Astrocyte (in vitro differentiated cells and primary cell): ENCODE measurements around the gene C3orf62. TPM values are rescaled to one million over a fixed set of nuclear protein-coding genes. Genes with fewer than 3 reads are reported as not detected.

Source experiments
- DNase-seq: peaks from one replicate; pipeline ENCODE4 v3.0.0-alpha.2; 2010; ENCODE audit warnings: low read depth
- FAIRE-seq: peaks from 2 replicates; lab custom pipeline; 2011; peaks lifted over from hg19 to GRCh38; lab: Jason Lieb, UNC
- H2AFZ ChIP-seq: 2 replicates; pipeline ENCODE4 v1.6.0; 2012; ENCODE audit warnings: low read depth, low read length, inconsistent platforms
- H3K27ac ChIP-seq: 2 replicates; pipeline ENCODE4 v1.5.1; 2011; ENCODE audit warnings: low read depth, low read length, inconsistent platforms
- H3K27me3 ChIP-seq: 2 replicates; pipeline ENCODE4 v1.6.0; 2011; ENCODE audit warnings: low read length, inconsistent platforms; ENCODE audit not compliant: insufficient read depth
- H3K36me3 ChIP-seq: 2 replicates; pipeline ENCODE4 v1.5.1; 2011; ENCODE audit warnings: low read length, inconsistent platforms; ENCODE audit not compliant: insufficient read depth
- H3K4me1 ChIP-seq: 2 replicates; pipeline ENCODE4 v1.5.1; 2011; ENCODE audit warnings: low read length, inconsistent platforms; ENCODE audit not compliant: insufficient read depth
- H3K4me2 ChIP-seq: 2 replicates; pipeline ENCODE4 v1.6.0; 2012; ENCODE audit warnings: low read length, inconsistent platforms
- H3K4me3 ChIP-seq: 2 replicates; pipeline ENCODE4 v1.5.1; 2011; ENCODE audit warnings: low read depth, mild to moderate bottlenecking, low read length, inconsistent platforms; ENCODE audit not compliant: insufficient read depth
- H3K79me2 ChIP-seq: 2 replicates; pipeline ENCODE4 v1.6.0; 2012; ENCODE audit warnings: mild to moderate bottlenecking, low read length, inconsistent platforms; ENCODE audit not compliant: insufficient read depth
- H3K9ac ChIP-seq: 2 replicates; pipeline ENCODE4 v1.6.0; 2012; ENCODE audit warnings: mild to moderate bottlenecking, low read length, inconsistent platforms
- H3K9me3 ChIP-seq: 2 replicates; pipeline ENCODE4 v1.5.1; 2012; ENCODE audit warnings: low read depth, mild to moderate bottlenecking, low read length, inconsistent platforms; ENCODE audit not compliant: insufficient read depth
- H4K20me1 ChIP-seq: 2 replicates; pipeline ENCODE4 v1.6.0; 2012; ENCODE audit warnings: low read length, inconsistent platforms; ENCODE audit not compliant: insufficient read depth
- H3K27ac Mint-ChIP-seq: one replicate; pipeline ENCODE4 v1.8.0; 2021; ENCODE audit warnings: mild to moderate bottlenecking, mixed read lengths; ENCODE audit not compliant: unreplicated experiment
- H3K27me3 Mint-ChIP-seq: one replicate; pipeline ENCODE4 v1.8.0; 2021; ENCODE audit warnings: low read depth, mixed read lengths; ENCODE audit not compliant: unreplicated experiment
- H3K36me3 Mint-ChIP-seq: one replicate; pipeline ENCODE4 v1.8.0; 2021; ENCODE audit warnings: low read depth, mixed read lengths; ENCODE audit not compliant: unreplicated experiment
- H3K4me1 Mint-ChIP-seq: one replicate; pipeline ENCODE4 v1.8.0; 2021; ENCODE audit warnings: low read depth, mixed read lengths; ENCODE audit not compliant: unreplicated experiment
- H3K4me3 Mint-ChIP-seq: one replicate; pipeline ENCODE4 v1.8.0; 2021; ENCODE audit warnings: mild to moderate bottlenecking, moderate library complexity, mixed read lengths; ENCODE audit not compliant: unreplicated experiment
- H3K9me3 Mint-ChIP-seq: one replicate; pipeline ENCODE4 v1.8.0; 2021; ENCODE audit warnings: mild to moderate bottlenecking, mixed read lengths; ENCODE audit not compliant: unreplicated experiment
- CTCF ChIP-seq: IDR thresholded peaks from 2 replicates; pipeline ENCODE4 v1.5.1; 2011; ENCODE audit warnings: low read depth, mild to moderate bottlenecking, inconsistent platforms, low read length, moderate library complexity; ENCODE audit not compliant: insufficient read depth
- EZH2 ChIP-seq: IDR thresholded peaks from 2 replicates; pipeline ENCODE4 v1.6.1; 2012; ENCODE audit warnings: mild to moderate bottlenecking, low read length, inconsistent platforms; ENCODE audit not compliant: insufficient read depth
- total RNA-seq: library from RNA; stranded (reverse); gene quantifications from 2 replicates; pipeline ENCODE4 v1.2.1, GENCODE V29; 2021

C3orf62 gene
- total RNA-seq, 1 donor from 2014 or later: 4.8 TPM

DNA sequence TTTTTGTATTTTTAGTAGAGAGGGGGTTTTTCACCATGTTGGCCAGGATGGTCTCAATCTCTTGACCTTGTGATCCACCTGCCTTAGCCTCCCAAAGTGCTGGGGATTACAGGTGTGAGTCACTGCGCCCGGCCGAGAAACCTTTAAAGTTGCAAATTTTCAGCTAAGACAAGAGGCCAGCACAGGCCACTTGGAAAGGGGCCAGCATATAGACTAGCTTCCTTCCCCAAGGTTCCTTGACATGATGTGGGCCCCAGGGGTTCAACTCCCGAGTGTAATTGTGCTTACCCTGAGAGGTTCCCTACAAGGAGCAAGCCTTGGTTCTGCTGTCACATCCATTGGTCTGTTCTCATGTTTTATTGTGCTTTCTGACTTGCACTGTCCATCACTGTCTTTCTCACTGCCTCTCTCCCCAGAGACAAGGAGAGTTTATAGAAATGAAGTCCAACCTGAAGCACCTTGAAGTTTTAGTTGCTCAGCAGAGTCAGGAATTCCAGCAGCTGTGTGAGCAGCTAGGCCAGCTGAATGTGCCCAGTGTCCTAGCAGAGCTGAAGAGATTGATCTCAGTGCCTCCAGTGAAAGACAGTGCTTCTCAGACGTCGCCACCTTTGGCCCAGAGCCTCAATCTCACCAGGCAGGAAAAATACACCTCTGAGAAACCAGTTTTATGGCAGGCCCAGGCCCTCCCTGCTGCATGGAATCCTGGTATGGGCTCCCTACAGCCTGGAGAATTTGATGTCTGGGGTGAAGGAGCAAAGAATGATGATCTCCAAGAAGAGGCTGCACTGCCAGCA lies 21.1 kb downstream of the C3orf62 start:
- Mint-ChIP-seq H3K9me3 (peaks cover 2% of the 10 kb centered on the region), H3K27ac (no peak overlapping the region), H3K4me3 (no peak overlapping the region), H3K36me3 (no peaks in the 10 kb centered on the region), H3K4me1 (peaks cover 5% of the 10 kb centered on the region), H3K27me3 (peaks cover 3% of the 10 kb centered on the region)
- TF ChIP-seq CTCF (no peak), EZH2 (no peak)
- Histone ChIP-seq H3K9me3 (no peaks in the 10 kb centered on the region), H2AFZ (no peak overlapping the region), H3K27ac (no peak overlapping the region), H3K9ac (no peak overlapping the region), H3K36me3 (no peaks in the 10 kb centered on the region), H3K4me1 (no peaks in the 10 kb centered on the region), H4K20me1 (no peaks in the 10 kb centered on the region), H3K79me2 (no peaks in the 10 kb centered on the region), H3K4me2 (no peak overlapping the region), H3K27me3 (no peaks in the 10 kb centered on the region), H3K4me3 (no peak overlapping the region)
- FAIRE-seq: no peak
- no peak for DNase-seq

- H3K9ac ChIP-seq: no peak overlapping the region
- no peak for TF ChIP-seq CTCF
- no peak for TF ChIP-seq EZH2
- no peak overlapping the region for H2AFZ ChIP-seq
- DNase-seq (no peak), FAIRE-seq (no peak)
- Mint-ChIP-seq H3K4me3 (no peak overlapping the region), H3K27me3 (peaks cover 7% of the 10 kb centered on the region), H3K27ac (no peak overlapping the region), H3K9me3 (peaks cover 2% of the 10 kb centered on the region), H3K36me3 (no peaks in the 10 kb centered on the region), H3K4me1 (peaks cover 5% of the 10 kb centered on the region)
- no peak overlapping the region for H3K4me3 ChIP-seq
- no peaks in the 10 kb centered on the region for H3K27me3 ChIP-seq
- H3K4me2 ChIP-seq: no peak overlapping the region
- H4K20me1 ChIP-seq: no peaks in the 10 kb centered on the region
- no peaks in the 10 kb centered on the region for H3K4me1 ChIP-seq
- no peaks in the 10 kb centered on the region for H3K79me2 ChIP-seq
- no peaks in the 10 kb centered on the region for H3K36me3 ChIP-seq
- H3K27ac ChIP-seq: no peak overlapping the region
- H3K9me3 ChIP-seq: no peaks in the 10 kb centered on the region
Observed at GRCh38 chr3:49255112-49255511, 21.9 kb downstream of the C3orf62 start.

DNA sequence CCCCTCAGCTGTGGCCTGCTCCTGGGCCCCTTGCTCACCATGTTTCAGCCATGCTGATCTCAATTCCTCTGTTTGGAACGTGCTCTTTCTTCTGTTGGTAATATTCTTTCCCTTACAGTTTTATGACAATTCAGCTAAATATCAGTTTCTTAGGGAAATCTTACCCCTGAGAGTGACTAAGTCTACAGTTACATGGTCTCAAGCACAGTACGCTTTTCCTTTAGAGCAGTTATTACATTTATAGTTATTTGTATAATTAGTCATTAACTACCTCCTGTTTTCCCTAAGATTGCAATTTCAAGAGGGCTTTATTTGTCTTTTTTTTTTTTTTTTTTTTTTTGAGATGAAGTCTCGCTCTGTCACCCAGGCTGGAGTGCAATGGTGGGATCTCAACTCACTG lies 23.5 kb downstream of the C3orf62 start:
- FAIRE-seq: no peak
- no peaks in the 10 kb centered on the region for H4K20me1 ChIP-seq
- H2AFZ ChIP-seq: no peak overlapping the region
- no peak for DNase-seq
- peaks cover 2% of the 10 kb centered on the region for H3K9me3 Mint-ChIP-seq
- H3K27ac Mint-ChIP-seq: no peak overlapping the region
- no peaks in the 10 kb centered on the region for H3K9me3 ChIP-seq
- H3K4me3 Mint-ChIP-seq: no peak overlapping the region
- no peaks in the 10 kb centered on the region for H3K36me3 Mint-ChIP-seq
- H3K27ac ChIP-seq: no peak overlapping the region
- no peaks in the 10 kb centered on the region for H3K36me3 ChIP-seq
- H3K27me3 Mint-ChIP-seq: peaks cover 7% of the 10 kb centered on the region
- H3K79me2 ChIP-seq: no peaks in the 10 kb centered on the region
- no peak overlapping the region for H3K4me3 ChIP-seq
- no peak for TF ChIP-seq EZH2
- TF ChIP-seq CTCF: no peak
- H3K4me1 Mint-ChIP-seq: peaks cover 10% of the 10 kb centered on the region
- H3K27me3 ChIP-seq: no peaks in the 10 kb centered on the region
- H3K9ac ChIP-seq: no peak overlapping the region
- no peaks in the 10 kb centered on the region for H3K4me1 ChIP-seq
- no peak overlapping the region for H3K4me2 ChIP-seq
